ENCODE data around the gene ZNF565. TPM values are rescaled to one million over a fixed set of nuclear protein-coding genes. Genes with fewer than 3 reads are reported as not detected.
"Not testable (repeated sequence)": the region's sequence is repeated elsewhere in the genome, so short reads cannot be mapped to it uniquely, and the experiment has no call there.

Gene ZNF565
- total and polyA plus RNA-seq, 10 of the 15 experiments (the other 5 are each of a cell fraction or from before 2014, with no cell fraction given) = 0.72 to 2.2 (median 1.8) TPM

DNA sequence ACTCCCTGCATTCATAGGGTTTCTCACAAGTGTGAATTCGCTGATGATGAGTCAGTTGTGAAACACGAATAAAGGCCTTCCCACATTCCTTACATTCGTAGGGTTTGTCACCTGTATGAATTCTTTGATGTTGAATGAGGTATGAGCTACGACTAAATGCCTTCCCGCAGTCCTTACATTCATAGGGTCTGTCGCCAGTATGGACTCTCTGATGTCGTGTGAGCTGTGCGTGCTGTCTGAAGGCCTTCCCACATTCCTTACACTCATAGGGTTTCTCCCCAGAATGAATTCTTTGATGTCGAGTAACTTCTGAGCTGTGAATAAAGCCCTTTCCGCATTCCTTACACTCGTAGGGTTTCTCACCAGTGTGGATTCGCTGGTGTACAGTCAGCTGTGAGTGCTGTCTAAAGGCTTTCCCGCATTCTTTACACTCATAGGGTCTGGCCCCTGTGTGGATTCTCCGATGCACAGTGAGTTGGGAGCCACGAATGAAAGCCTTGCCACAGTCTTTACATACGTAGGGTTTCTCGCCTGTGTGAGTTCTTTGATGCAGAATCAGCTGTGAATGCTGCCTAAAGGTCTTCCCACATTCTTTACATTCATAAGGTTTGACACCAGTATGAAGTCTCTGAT, 31.7 kb downstream of the ZNF565 start:
- DNase-seq (ENCODE audit: low read depth, low spot score) = no peak
- no TSS peak for BruUV-seq (replicated peaks)
- POLR2A ChIA-PET = no interaction called here

DNA sequence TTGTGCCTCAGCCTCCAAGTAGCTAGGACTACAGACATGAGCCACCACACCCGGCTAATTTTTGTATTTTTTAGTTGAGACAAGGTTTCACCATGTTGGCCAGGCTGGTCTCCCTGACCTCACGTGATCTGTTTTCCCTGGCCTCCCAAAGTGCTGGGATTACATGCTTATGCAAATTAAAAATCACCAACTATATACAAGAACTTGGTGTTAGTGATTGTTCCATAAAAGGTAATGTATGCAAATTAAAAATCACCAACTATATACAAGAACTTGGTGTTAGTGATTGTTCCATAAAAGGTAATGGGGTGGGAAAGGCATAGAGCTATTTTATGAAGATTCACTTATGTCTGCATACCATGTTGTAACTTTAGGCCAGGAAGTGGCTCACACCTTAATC, 35.4 kb downstream of the ZNF565 start:
- intact Hi-C loops (cut with micrococcal nuclease; ENCODE audit: unreplicated experiment); H3K9ac ChIP-seq (ENCODE audit: control insufficient read depth, insufficient read depth, low read length); H3K79me2 ChIP-seq (ENCODE audit: control insufficient read depth, insufficient read depth, low read length); in situ Hi-C loops (cut with MboI); SMC1A ChIA-PET (ENCODE audit: uncharacterized antibody, unreplicated experiment); H3K4me1 ChIP-seq (ENCODE audit: control insufficient read depth, insufficient read depth, low read length); H3K27me3 ChIP-seq (replicated peaks in 1 of 2; ENCODE audit: control insufficient read depth in 2 of 2, insufficient read depth in 2 of 2, low read length in 1 of 2); H3K36me3 ChIP-seq (ENCODE audit: control insufficient read depth in 2 of 2, insufficient read depth in 2 of 2, low read length in 1 of 2); DNase-seq (ENCODE audit: low read depth, low spot score); FAIRE-seq; POLR2A ChIA-PET; H3K27ac ChIP-seq (ENCODE audit: control insufficient read depth, insufficient read depth); H4K20me1 ChIP-seq (ENCODE audit: control insufficient read depth, insufficient read depth); H3K4me2 ChIP-seq (ENCODE audit: control insufficient read depth, insufficient read depth); H3K9me3 ChIP-seq (replicated peaks; ENCODE audit: control insufficient read depth, insufficient read depth, low read length); BruUV-seq (replicated peaks); H2AFZ ChIP-seq (ENCODE audit: control insufficient read depth, low read depth, low read length); ATAC-seq; RAD21 ChIA-PET (ENCODE audit: unreplicated experiment); H3K4me3 ChIP-seq: not testable (repeated sequence)
- CTCF ChIA-PET = interaction anchor here (1.1 kb wide), 2 partner anchors 17 to 68 kb away, joined by 3 read pairs; partner anchors contain the start of gene OVOL3
- WGBS (ENCODE audit: insufficient coverage, insufficient replicate concordance, low lambda C conversion rate, missing lambda C conversion rate) = 49% methylated on average over 2 of the region's 2 CpGs

More for the DNA sequence above, 31.7 kb downstream of the ZNF565 start:
- no peak overlapping the region for H3K27ac ChIP-seq (ENCODE audit: control insufficient read depth, insufficient read depth)
- peaks cover 0 to 3% of the 10 kb centered on the region in 2 experiments; a peak in 1 of 4 replicates for H3K36me3 ChIP-seq (ENCODE audit: control insufficient read depth in 2 of 2, insufficient read depth in 2 of 2, low read length in 1 of 2)
- H3K9me3 ChIP-seq (replicated peaks; ENCODE audit: control insufficient read depth, insufficient read depth, low read length) = no peaks in the 10 kb centered on the region
- H3K4me2 ChIP-seq (ENCODE audit: control insufficient read depth, insufficient read depth) = no peak overlapping the region
- CTCF ChIA-PET = no interaction called here
- H3K4me1 ChIP-seq (ENCODE audit: control insufficient read depth, insufficient read depth, low read length) = no peaks in the 10 kb centered on the region
- 92% methylated on average over 17 of the region's 17 CpGs for WGBS (ENCODE audit: insufficient coverage, insufficient replicate concordance, low lambda C conversion rate, missing lambda C conversion rate)
- intact Hi-C loops (cut with micrococcal nuclease; ENCODE audit: unreplicated experiment) = no loop called here
- H2AFZ ChIP-seq (ENCODE audit: control insufficient read depth, low read depth, low read length) = no peak overlapping the region
- RAD21 ChIA-PET (ENCODE audit: unreplicated experiment) = no interaction called here
- no peak overlapping the region for H3K4me3 ChIP-seq
- H3K9ac ChIP-seq (ENCODE audit: control insufficient read depth, insufficient read depth, low read length) = no peak overlapping the region
- SMC1A ChIA-PET (ENCODE audit: uncharacterized antibody, unreplicated experiment) = no interaction called here
- FAIRE-seq (no peak), ATAC-seq (no peak)
- peak; percentile 88 for TF ChIP-seq ZNF24 (IDR thresholded peaks at IDR 0.05)
- no peak for TF ChIP-seq POLR2AphosphoS2 (IDR thresholded peaks at IDR 0.05; ENCODE audit: low read depth, low read length)
- TF ChIP-seq, protein P1, sequence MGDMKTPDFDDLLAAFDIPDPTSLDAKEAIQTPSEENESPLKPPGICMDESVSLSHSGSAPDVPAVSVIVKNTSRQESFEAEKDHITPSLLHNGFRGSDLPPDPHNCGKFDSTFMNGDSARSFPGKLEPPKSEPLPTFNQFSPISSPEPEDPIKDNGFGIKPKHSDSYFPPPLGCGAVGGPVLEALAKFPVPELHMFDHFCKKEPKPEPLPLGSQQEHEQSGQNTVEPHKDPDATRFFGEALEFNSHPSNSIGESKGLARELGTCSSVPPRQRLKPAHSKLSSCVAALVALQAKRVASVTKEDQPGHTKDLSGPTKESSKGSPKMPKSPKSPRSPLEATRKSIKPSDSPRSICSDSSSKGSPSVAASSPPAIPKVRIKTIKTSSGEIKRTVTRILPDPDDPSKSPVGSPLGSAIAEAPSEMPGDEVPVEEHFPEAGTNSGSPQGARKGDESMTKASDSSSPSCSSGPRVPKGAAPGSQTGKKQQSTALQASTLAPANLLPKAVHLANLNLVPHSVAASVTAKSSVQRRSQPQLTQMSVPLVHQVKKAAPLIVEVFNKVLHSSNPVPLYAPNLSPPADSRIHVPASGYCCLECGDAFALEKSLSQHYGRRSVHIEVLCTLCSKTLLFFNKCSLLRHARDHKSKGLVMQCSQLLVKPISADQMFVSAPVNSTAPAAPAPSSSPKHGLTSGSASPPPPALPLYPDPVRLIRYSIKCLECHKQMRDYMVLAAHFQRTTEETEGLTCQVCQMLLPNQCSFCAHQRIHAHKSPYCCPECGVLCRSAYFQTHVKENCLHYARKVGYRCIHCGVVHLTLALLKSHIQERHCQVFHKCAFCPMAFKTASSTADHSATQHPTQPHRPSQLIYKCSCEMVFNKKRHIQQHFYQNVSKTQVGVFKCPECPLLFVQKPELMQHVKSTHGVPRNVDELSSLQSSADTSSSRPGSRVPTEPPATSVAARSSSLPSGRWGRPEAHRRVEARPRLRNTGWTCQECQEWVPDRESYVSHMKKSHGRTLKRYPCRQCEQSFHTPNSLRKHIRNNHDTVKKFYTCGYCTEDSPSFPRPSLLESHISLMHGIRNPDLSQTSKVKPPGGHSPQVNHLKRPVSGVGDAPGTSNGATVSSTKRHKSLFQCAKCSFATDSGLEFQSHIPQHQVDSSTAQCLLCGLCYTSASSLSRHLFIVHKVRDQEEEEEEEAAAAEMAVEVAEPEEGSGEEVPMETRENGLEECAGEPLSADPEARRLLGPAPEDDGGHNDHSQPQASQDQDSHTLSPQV (IDR thresholded peaks at IDR 0.05) = peak; percentile 97
- TF ChIP-seq, protein P2, sequence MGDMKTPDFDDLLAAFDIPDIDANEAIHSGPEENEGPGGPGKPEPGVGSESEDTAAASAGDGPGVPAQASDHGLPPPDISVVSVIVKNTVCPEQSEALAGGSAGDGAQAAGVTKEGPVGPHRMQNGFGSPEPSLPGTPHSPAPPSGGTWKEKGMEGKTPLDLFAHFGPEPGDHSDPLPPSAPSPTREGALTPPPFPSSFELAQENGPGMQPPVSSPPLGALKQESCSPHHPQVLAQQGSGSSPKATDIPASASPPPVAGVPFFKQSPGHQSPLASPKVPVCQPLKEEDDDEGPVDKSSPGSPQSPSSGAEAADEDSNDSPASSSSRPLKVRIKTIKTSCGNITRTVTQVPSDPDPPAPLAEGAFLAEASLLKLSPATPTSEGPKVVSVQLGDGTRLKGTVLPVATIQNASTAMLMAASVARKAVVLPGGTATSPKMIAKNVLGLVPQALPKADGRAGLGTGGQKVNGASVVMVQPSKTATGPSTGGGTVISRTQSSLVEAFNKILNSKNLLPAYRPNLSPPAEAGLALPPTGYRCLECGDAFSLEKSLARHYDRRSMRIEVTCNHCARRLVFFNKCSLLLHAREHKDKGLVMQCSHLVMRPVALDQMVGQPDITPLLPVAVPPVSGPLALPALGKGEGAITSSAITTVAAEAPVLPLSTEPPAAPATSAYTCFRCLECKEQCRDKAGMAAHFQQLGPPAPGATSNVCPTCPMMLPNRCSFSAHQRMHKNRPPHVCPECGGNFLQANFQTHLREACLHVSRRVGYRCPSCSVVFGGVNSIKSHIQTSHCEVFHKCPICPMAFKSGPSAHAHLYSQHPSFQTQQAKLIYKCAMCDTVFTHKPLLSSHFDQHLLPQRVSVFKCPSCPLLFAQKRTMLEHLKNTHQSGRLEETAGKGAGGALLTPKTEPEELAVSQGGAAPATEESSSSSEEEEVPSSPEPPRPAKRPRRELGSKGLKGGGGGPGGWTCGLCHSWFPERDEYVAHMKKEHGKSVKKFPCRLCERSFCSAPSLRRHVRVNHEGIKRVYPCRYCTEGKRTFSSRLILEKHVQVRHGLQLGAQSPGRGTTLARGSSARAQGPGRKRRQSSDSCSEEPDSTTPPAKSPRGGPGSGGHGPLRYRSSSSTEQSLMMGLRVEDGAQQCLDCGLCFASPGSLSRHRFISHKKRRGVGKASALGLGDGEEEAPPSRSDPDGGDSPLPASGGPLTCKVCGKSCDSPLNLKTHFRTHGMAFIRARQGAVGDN (IDR thresholded peaks at IDR 0.05) = peak; percentile 94
- no peaks in the 10 kb centered on the region for H3K79me2 ChIP-seq (ENCODE audit: control insufficient read depth, insufficient read depth, low read length)
- H4K20me1 ChIP-seq (ENCODE audit: control insufficient read depth, insufficient read depth) = no peaks in the 10 kb centered on the region
- H3K27me3 ChIP-seq (replicated peaks in 1 of 2; ENCODE audit: control insufficient read depth in 2 of 2, insufficient read depth in 2 of 2, low read length in 1 of 2) = no peaks in the 10 kb centered on the region
- in situ Hi-C loops (cut with MboI) = no loop called here
